HEK293 (cell line): ENCODE data around the gene ZNF181.

Experiments used
- CTCF ChIA-PET: fragments of 350-600 bp; formaldehyde crosslinking; extraction: SDS; loops from one replicate; lab custom pipeline; 2021; ENCODE audit warnings: antibody characterized with exemption; lab: Yijun Ruan, JAX
- POLR2A ChIA-PET: fragments of 300-600 bp; formaldehyde crosslinking; extraction: SDS; loops from one replicate; lab custom pipeline; 2020; ENCODE audit warnings: antibody characterized with exemption, inconsistent platforms; lab: Yijun Ruan, JAX
- H3K27ac ChIP-seq: fragments of 200-500 bp; sonication (Bioruptor generic); 2 replicates; pipeline ENCODE4 v1.5.1; 2014; ENCODE audit warnings: low read depth, low read length, control low read depth, inconsistent platforms; ENCODE audit errors: extremely low read depth
- H3K36me3 ChIP-seq, 2 experiments: fragments of 200-500 bp in 1 of 2; sonication (Bioruptor generic) in 1 of 2; 1 replicate in 1 of 2; 2 replicates in 1 of 2; pipeline ENCODE4 v1.5.1; 2014 to 2017; ENCODE audit warnings: inconsistent platforms in 2 of 2, low read length in 2 of 2; ENCODE audit not compliant: control insufficient read depth in 2 of 2, insufficient read depth in 1 of 2
- H3K4me1 ChIP-seq: fragments of 200-500 bp; sonication (Bioruptor generic); 2 replicates; pipeline ENCODE4 v1.5.1; 2014; ENCODE audit warnings: mild to moderate bottlenecking, low read length, inconsistent platforms; ENCODE audit not compliant: control insufficient read depth, insufficient read depth
- H3K4me3 ChIP-seq: 2 replicates; pipeline ENCODE4 v1.5.1; 2011; ENCODE audit warnings: low read depth, mild to moderate bottlenecking, control low read depth, low read length, moderate library complexity
- H3K9me3 ChIP-seq: fragments of 200-500 bp; sonication (Bioruptor generic); 2 replicates; pipeline ENCODE4 v1.5.1; 2014; ENCODE audit warnings: low read depth, low read length, inconsistent platforms; ENCODE audit not compliant: control insufficient read depth, insufficient read depth
- BCL11A ChIP-seq: fragments of 450-650 bp; formaldehyde crosslinking; IDR thresholded peaks from 2 replicates; pipeline ENCODE4 v1.5.1; 2016; ENCODE audit warnings: low read depth, missing biosample characterization, missing genetic modification characterization
- HOXA7 ChIP-seq: sonication (generic); formaldehyde crosslinking; IDR thresholded peaks from 2 replicates; pipeline ENCODE4 v1.8.1; 2022; ENCODE audit warnings: missing genetic modification reagents, borderline replicate concordance
- PRDM1 ChIP-seq: fragments of 450-650 bp; formaldehyde crosslinking; IDR thresholded peaks from 2 replicates; pipeline ENCODE4; 2016; ENCODE audit warnings: missing biosample characterization, missing genetic modification characterization
- RBAK ChIP-seq: fragments of 450-650 bp; formaldehyde crosslinking; IDR thresholded peaks from 2 replicates; pipeline ENCODE4 v1.5.1; 2016; ENCODE audit warnings: missing biosample characterization, missing genetic modification characterization
- ZFP37 ChIP-seq: fragments of 450-650 bp; formaldehyde crosslinking; IDR thresholded peaks from 2 replicates; pipeline ENCODE4 v1.5.1; 2016; ENCODE audit warnings: missing biosample characterization, missing genetic modification characterization
- ZNF157 ChIP-seq: fragments of 450-650 bp; formaldehyde crosslinking; IDR thresholded peaks from 2 replicates; pipeline ENCODE4 v1.5.1; 2016; ENCODE audit warnings: missing biosample characterization, missing genetic modification characterization
- ZNF202 ChIP-seq: fragments of 450-650 bp; formaldehyde crosslinking; IDR thresholded peaks from 2 replicates; pipeline ENCODE4 v1.5.1; 2016; ENCODE audit warnings: missing biosample characterization, missing genetic modification characterization, borderline replicate concordance
- ZNF366 ChIP-seq: fragments of 450-650 bp; formaldehyde crosslinking; conservative IDR thresholded peaks from 2 replicates; pipeline ENCODE4 v1.5.1; 2016; ENCODE audit warnings: missing biosample characterization, missing genetic modification characterization
- ZNF664 ChIP-seq: fragments of 450-650 bp; formaldehyde crosslinking; IDR thresholded peaks from 2 replicates; pipeline ENCODE4 v1.5.1; 2016; ENCODE audit warnings: missing biosample characterization, missing genetic modification characterization
- ZNF747 ChIP-seq: fragments of 450-650 bp; formaldehyde crosslinking; IDR thresholded peaks from 2 replicates; pipeline ENCODE4 v1.5.1; 2016; ENCODE audit warnings: missing biosample characterization, missing genetic modification characterization
- ZSCAN4 ChIP-seq: fragments of 450-650 bp; formaldehyde crosslinking; IDR thresholded peaks from 2 replicates; pipeline ENCODE4 v1.5.1; 2017; ENCODE audit warnings: missing biosample characterization, missing genetic modification characterization
- TF ChIP-seq, protein P1 (sequence below): fragments of 450-650 bp; formaldehyde crosslinking; IDR thresholded peaks from 2 replicates; pipeline ENCODE4 v1.5.1; 2016; ENCODE audit warnings: missing biosample characterization, missing genetic modification characterization, low read depth
- TF ChIP-seq, protein P2 (sequence below): fragments of 450-650 bp; formaldehyde crosslinking; IDR thresholded peaks from 2 replicates; pipeline ENCODE4 v1.5.1; 2016; ENCODE audit warnings: missing biosample characterization, missing genetic modification characterization
- TF ChIP-seq, protein P3 (sequence below): fragments of 450-650 bp; formaldehyde crosslinking; optimal IDR thresholded peaks from 2 replicates; pipeline ENCODE3; 2016; ENCODE audit warnings: missing biosample characterization, mild to moderate bottlenecking, missing genetic modification characterization
- TF ChIP-seq, protein P4 (sequence below): fragments of 450-650 bp; formaldehyde crosslinking; IDR thresholded peaks from 2 replicates; pipeline ENCODE4 v1.5.1; 2017; ENCODE audit warnings: missing biosample characterization, mild to moderate bottlenecking, missing genetic modification characterization, moderate library complexity

Gene ZNF181

DNA sequence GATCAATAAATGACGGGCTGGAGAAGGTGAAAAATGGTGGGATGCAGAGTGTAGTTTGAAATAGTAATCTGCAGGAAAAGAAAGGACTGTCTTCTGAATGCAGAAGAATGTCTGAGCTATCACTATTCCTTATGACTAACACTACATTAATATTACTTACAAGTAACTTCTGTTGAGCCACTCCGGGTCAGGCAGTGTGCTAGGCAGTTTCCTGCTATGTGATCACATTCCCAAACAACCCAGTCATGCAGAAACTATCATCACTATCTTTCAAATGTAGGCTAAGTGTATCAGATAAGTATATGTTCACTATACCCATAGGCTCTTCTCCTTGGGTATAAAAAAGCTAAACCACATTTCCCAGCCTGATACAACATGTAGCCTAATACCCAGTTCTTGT lies 32.3 kb downstream of the ZNF181 start (continued):
- TF ChIP-seq, protein P1, sequence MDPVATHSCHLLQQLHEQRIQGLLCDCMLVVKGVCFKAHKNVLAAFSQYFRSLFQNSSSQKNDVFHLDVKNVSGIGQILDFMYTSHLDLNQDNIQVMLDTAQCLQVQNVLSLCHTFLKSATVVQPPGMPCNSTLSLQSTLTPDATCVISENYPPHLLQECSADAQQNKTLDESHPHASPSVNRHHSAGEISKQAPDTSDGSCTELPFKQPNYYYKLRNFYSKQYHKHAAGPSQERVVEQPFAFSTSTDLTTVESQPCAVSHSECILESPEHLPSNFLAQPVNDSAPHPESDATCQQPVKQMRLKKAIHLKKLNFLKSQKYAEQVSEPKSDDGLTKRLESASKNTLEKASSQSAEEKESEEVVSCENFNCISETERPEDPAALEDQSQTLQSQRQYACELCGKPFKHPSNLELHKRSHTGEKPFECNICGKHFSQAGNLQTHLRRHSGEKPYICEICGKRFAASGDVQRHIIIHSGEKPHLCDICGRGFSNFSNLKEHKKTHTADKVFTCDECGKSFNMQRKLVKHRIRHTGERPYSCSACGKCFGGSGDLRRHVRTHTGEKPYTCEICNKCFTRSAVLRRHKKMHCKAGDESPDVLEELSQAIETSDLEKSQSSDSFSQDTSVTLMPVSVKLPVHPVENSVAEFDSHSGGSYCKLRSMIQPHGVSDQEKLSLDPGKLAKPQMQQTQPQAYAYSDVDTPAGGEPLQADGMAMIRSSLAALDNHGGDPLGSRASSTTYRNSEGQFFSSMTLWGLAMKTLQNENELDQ (tag by site-specific recombination) = no peak
- TF ChIP-seq PRDM1 (tag by site-specific recombination) = no peak
- TF ChIP-seq, protein P2, sequence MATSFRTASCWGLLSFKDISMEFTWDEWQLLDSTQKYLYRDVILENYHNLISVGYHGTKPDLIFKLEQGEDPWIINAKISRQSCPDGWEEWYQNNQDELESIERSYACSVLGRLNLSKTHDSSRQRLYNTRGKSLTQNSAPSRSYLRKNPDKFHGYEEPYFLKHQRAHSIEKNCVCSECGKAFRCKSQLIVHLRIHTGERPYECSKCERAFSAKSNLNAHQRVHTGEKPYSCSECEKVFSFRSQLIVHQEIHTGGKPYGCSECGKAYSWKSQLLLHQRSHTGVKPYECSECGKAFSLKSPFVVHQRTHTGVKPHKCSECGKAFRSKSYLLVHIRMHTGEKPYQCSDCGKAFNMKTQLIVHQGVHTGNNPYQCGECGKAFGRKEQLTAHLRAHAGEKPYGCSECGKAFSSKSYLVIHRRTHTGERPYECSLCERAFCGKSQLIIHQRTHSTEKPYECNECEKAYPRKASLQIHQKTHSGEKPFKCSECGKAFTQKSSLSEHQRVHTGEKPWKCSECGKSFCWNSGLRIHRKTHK (tag by site-specific recombination) = no peak

- Histone ChIP-seq H3K4me3 (no peak overlapping the region), H3K4me1 (peaks cover 5% of the 10 kb centered on the region; the same call in 1 of the 2 replicates), H3K27ac (no peak overlapping the region), H3K9me3 (peaks cover 25% of the 10 kb centered on the region), H3K36me3 (peaks cover 63 to 64% of the 10 kb centered on the region in 2 experiments)
- POLR2A ChIA-PET = no interaction called here
- CTCF ChIA-PET = interaction anchor here (1.0 to 1.3 kb wide), 2 partner anchors 23 to 55 kb away, joined by 4 to 5 read pairs; no protein-coding TSS in a partner anchor
- no peak for TF ChIP-seq BCL11A
- no peak for TF ChIP-seq ZFP37
- no peak for TF ChIP-seq RBAK (tag by site-specific recombination)
- TF ChIP-seq ZNF664 (tag by site-specific recombination) = no peak
- TF ChIP-seq HOXA7 (CRISPR knock-in tag) = no peak
- no peak for TF ChIP-seq ZNF202
- TF ChIP-seq, protein P3, sequence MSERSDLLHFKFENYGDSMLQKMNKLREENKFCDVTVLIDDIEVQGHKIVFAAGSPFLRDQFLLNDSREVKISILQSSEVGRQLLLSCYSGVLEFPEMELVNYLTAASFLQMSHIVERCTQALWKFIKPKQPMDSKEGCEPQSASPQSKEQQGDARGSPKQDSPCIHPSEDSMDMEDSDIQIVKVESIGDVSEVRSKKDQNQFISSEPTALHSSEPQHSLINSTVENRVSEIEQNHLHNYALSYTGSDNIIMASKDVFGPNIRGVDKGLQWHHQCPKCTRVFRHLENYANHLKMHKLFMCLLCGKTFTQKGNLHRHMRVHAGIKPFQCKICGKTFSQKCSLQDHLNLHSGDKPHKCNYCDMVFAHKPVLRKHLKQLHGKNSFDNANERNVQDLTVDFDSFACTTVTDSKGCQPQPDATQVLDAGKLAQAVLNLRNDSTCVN (tag by site-specific recombination) = no peak
- no peak for TF ChIP-seq ZNF157 (tag by site-specific recombination)
- TF ChIP-seq, protein P4, sequence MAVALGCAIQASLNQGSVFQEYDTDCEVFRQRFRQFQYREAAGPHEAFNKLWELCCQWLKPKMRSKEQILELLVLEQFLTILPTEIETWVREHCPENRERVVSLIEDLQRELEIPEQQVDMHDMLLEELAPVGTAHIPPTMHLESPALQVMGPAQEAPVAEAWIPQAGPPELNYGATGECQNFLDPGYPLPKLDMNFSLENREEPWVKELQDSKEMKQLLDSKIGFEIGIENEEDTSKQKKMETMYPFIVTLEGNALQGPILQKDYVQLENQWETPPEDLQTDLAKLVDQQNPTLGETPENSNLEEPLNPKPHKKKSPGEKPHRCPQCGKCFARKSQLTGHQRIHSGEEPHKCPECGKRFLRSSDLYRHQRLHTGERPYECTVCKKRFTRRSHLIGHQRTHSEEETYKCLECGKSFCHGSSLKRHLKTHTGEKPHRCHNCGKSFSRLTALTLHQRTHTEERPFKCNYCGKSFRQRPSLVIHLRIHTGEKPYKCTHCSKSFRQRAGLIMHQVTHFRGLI = no peak
- no peak for TF ChIP-seq ZNF747 (tag by site-specific recombination)
- no peak for TF ChIP-seq ZSCAN4 (tag by site-specific recombination)
- TF ChIP-seq ZNF366 = no peak
These were observed 33.9 kb downstream of the ZNF181 start for GRCh38 chr19:34767951-34768350.
